ENCODE data around the gene SCGB1A1.
"Not testable (repeated sequence)": the region's sequence is repeated elsewhere in the genome, so short reads cannot be mapped to it uniquely, and the experiment has no call there.

SCGB1A1 gene

GRCh38 chr11:62449451-62449851 is 30.6 kb downstream of the SCGB1A1 start:
- DNase-seq = no peak

- DNase-seq = not testable (repeated sequence)
Observed at GRCh38 chr11:62449912-62450311, 31.1 kb downstream of the SCGB1A1 start.

- DNase-seq = no peak
Observed at GRCh38 chr11:62450543-62451240, 31.9 kb downstream of the SCGB1A1 start.

DNA sequence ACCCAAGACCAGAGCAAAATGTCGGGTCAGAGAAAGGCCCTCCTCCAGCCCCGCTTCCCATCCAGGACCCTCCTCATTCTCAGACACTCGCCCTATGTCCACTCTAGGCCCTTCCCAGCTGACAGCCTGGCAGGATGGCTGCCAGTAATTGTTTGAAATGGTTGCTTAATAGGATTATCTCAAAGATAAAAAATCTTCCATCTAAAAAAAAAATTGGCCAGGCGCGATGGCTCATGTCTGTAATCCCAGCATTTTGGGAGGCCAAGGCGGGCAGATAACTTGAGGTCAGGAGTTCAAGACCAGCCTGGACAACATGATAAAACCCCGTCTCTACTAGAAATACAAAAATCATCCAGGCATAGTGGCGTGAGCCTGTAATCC is 32.4 kb downstream of the SCGB1A1 start:
- no peak for DNase-seq

GRCh38 chr11:62452261-62452660 is 33.4 kb downstream of the SCGB1A1 start:
- DNase-seq = no peak

GRCh38 chr11:62452839-62453468 is 34.1 kb downstream of the SCGB1A1 start:
- no peak for DNase-seq

DNA sequence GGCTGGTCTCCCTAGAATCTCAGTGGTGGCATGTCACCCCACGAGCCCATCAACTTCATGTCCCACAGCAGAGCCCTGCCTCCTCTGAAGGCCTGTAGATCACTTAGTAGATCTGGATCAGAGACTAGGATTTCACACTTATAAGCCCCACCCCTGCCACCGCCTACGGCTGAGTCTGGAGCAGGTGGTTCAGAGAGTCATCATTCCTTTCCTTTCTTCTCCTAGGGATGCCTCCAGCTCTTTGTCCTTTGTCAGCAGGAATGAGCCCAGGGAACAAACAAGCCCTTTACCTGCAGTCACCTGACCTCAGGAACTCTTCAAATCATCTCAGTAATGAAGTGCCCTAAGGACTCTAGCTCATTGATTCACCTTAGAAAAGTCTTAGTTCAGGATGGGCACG is 37.8 kb downstream of the SCGB1A1 start:
- no peak for DNase-seq

GRCh38 chr11:62457478-62457877 is 38.6 kb downstream of the SCGB1A1 start:
- no peak for DNase-seq

DNA sequence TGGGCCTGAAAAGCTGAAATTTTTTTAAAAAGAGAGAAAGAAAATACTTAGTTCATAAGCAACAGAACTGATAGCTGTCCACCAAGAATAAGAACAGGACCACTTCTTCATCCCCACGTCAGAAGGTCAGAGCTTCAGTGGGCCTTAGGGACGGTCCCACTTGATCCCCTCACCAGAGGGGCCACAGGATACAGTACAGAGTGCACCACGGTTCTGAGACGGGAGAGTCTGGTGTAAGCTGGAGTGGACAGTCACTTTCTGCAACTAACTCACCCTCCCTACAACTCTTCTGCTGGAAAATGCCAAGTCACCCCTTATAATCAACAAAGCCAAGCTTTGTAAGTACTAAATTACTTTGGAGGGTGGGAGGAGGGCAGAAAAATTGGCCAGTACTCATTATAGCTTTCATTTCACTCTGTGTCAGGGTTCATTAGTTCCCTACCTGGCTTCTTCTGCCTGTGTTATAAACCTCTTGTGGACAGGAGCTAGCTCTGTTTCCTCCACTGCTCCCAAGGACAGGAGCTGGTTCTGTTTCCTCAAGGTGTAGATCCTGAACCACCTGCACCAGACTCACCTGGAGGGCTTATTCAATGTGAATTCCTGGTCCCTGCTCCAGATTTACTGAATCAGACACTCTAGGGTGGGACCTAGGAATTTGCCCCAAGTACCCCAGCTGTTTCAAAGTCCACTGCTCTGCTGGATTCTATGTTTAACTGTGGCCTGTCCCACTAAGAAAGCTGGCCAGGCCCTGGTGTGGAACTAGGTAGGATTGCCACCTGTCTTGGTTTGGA is 39.6 kb downstream of the SCGB1A1 start:
- no peak for DNase-seq

DNA sequence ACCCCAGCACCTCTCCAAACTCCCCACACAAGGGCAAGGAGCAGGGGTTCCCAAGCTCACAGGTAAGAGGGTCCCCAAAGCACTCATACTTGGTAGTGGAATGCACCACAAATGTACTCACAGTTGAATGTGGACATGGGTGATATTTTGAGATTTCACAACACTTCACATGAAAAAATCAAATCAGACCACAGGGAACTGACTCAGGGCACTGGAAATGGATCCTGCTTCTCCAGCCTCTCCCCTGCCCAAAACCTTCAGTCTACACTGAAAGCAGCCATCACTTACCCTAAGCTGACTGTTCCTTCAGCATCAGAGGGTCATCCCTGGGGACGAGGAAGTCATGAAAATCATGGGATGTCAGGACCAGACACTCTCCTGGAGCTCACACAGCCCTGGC is 40.2 kb downstream of the SCGB1A1 start:
- DNase-seq = no peak

DNA sequence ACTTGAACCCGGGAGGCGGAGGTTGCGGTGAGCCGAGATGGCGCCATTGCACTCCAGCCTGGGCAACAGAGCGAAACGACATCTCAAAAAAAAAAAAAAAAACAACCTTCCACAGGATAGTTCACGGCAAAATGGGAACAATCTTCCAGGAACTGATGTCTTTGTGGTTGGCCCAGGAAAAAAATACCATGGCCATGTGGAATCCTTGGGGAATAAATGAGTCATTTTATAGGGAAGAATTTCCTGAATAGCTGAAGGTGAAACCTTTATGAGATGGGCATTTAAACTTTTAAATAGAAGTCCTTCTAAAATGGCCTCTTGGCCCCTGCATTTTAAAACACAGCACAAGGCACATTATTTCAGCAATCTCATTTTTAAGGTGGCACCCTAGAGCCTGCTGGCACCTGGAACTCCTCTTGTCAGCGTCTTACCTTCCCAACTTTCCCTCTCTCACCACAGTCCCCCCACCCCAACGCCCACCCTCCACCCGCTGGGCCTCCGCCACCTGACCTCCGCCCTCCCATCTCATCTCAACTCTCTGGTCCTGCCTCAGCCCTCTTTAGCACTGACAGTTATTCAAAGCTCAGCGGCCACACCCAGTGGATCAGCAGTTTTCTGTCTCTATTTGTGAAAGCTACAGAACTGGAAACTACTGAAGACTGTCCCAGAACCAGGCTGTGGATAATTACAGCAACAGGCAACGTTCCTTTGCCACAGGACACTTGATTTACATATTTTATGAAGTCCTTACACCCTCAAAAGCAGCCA is 43.1 kb downstream of the SCGB1A1 start:
- DNase-seq = no peak

- no peak for DNase-seq
Observed at GRCh38 chr11:62462508-62462892, 43.7 kb downstream of the SCGB1A1 start.

DNA sequence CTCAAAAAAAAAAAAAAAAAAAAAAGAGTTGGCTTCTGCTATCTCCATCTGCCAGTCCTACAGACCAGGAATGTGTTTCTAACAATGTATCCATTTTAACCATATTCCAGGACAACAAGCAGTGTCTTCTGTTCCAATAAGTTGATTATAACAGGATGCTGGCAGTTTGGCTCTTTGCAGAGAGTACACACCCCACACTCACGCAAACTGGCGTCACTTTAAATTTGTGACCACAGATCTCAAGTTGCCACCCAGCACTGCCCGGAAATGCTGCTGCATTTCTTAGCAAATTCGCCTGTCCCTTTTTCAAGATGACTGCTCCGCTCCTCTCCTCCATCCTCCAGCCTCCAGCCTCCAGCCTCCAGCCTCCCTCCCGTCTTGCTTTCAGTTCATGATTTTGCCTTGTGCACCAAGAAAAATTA is 44.3 kb downstream of the SCGB1A1 start:
- DNase-seq = no peak

- no peak for DNase-seq
Observed at GRCh38 chr11:62464655-62465054, 45.8 kb downstream of the SCGB1A1 start.

GRCh38 chr11:62466444-62466843 is 47.6 kb downstream of the SCGB1A1 start:
- DNase-seq = no peak

DNA sequence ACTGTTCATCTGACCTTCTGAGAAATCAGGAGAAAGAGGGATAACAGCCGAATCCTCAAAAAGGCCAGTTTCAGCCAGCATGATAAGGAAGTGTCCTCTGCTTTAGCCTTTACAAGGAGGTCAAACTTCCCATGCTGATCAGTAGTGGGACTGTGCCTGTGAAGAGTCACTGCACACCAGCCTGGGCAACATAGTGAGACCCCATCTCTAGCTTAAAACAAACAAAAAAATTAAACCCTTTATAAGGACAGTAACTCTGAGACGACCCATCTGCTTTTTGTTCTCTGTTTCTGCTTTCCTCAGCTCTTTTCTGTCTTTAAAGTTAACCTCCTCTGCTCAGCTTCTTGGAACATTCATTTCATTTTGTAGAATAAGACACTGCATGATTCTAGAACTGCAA is 49.7 kb downstream of the SCGB1A1 start:
- no peak for DNase-seq

GRCh38 chr11:62471603-62472002 is 52.8 kb downstream of the SCGB1A1 start:
- no peak for DNase-seq

DNA sequence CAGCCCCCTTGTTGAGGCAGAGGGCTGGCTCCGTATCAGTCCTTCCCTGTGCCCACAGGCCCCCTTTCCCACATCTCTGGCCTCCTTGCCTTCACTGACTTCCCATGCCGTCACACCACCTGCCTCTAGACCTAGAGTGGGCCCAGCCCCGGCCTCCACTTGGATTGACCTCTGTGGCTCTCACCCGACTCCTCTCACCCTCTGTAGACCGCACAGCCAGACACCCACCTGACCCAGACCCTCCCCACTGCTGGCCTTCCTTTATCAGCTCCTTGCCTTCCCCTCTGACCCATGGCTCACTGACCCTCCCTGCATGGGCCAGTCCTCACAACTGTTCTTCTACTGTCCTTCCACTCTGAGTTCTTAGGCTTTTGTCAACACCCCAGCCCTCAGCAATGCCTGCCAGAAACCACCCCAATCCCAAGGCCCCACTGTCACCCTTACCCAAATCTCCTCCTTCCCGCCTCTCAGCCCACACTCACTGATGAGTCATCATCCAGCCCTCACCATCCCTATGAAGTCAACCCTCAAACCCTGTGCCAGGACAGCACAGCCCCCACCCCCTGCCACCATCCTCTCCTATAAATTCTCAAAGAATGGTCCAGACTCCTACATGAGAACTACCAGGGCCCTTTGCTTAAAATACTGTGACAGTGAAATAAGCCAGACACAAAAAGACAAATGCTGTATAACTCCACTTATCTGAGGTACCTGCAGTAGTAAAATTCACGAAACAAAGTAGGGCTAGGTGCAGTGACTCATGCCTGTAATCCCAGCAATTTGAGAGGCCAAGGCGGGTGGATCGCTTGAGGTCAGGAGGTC is 53.4 kb downstream of the SCGB1A1 start:
- DNase-seq = no peak

All from anterior cingulate cortex (tissue), 58 donors.